ENCODE results near the gene B4GALT3.

B4GALT3 gene

DNA sequence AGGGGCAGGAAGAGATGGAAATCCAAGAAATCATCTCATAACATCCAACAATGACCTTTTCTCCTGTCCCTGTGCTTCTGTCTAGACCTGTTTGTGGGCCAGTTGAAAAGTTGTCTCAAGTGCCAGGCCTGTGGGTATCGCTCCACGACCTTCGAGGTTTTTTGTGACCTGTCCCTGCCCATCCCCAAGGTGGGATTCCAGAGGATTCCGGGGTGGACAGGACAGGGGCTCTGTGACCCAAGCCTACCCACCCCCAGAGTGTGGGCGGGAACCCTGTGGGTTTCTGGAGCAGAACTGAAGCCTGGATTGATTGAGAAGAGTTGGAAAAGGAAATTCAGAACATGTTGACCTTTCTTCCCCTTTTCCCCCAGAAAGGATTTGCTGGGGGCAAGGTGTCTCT, 13.5 kb downstream of the B4GALT3 start:
- DNase-seq (ENCODE audit: low read depth in 2 of 2) = no peak

DNA sequence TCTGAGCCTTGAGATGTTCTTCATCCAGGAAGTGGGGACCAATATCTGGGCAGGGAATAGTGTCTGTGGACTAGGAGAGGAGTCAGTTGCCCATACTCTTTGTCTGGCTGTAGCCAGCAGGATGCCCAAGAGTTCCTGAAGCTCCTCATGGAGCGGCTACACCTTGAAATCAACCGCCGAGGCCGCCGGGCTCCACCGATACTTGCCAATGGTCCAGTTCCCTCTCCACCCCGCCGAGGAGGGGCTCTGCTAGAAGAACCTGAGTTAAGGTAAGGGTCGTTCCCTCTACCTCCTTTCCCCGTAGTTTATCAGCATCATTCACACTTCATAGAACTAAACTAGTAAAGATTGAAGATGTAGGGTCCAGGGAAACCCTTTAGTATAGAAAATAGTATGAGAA, 14.5 kb downstream of the B4GALT3 start:
- DNase-seq (ENCODE audit: low read depth in 2 of 2) = no peak

GRCh38 chr1:161162052-161162451, 15.3 kb downstream of the B4GALT3 start:
- DNase-seq (ENCODE audit: low read depth in 2 of 2) = no peak

- no peak for DNase-seq (ENCODE audit: low read depth in 2 of 2)
Observed at GRCh38 chr1:161161652-161162051, 15.7 kb downstream of the B4GALT3 start.

DNA sequence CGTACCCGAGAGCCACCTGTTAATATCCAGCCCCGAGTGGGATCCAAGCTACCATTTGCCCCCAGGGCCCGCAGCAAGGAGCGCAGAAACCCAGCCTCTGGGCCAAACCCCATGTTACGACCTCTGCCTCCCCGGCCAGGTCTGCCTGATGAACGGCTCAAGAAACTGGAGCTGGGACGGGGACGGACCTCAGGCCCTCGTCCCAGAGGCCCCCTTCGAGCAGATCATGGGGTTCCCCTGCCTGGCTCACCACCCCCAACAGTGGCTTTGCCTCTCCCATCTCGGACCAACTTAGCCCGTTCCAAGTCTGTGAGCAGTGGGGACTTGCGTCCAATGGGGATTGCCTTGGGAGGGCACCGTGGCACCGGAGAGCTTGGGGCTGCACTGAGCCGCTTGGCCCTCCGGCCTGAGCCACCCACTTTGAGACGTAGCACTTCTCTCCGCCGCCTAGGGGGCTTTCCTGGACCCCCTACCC, 16.6 kb downstream of the B4GALT3 start:
- DNase-seq (ENCODE audit: low read depth in 2 of 2) = no peak

DNA sequence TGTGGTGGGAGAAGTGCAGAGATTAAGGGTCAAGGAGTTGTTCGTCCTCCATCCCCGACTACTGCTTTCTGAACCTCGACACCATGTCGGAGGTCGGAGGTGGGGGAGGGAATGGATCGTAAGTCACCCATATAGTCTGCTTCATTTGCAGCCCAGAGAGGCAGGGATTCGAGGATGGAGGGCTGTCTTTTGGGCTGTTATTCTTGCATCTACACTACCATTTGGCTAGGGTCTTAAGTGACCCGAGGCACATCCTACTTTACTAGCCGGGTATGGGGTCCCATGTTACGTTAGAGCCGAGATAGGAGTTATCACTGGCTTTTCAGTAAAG, 17.4 kb downstream of the B4GALT3 start:
- no peak for DNase-seq (ENCODE audit: low read depth in 2 of 2)

DNA sequence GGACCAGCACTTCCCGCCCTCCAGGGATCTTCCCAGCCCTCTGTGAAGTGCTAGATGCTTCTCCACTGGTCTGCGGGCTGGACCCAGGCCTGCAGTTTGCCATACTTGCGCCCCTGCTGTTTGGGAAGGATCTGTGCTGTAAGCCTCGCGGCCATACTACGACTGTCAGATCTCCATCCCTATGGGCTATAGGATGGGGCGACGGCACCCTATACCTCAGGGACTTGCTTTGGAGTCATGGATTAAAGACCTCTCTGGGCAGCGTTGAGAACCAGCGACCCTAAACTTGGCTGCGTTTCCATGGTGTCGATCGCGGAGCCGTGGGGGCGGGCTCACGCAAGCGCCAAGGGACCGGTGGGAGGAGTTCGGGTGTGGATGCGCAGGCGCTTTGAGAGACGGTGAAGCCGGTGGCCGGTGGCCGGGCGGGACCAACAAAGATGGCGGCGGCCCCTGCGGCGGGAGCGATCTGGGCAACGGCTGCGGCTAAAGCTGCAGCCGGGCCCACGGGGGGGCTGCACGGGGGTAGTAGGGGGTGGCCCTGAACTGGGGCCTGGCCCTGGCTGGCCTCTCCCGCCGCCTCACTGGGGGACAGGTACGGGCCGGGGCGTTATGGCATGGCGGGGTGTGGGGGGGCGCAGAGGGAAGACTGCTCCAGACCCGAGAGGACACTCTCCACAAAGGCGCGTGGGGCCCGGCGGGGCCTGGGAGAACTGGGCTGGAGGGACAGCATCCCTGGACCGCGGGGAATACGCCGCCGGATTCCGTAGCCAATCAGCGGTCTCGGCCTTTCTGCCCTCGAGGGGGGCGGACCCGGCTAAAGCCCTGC, 18.0 kb downstream of the B4GALT3 start, which contains the start of gene USP21:
USP21 (plus strand) TSS at position 414 of the 826 bp plus-strand sequence. CDS start 1,141 bp downstream, outside the sequence.
- peak; percentile 70 to 74 for DNase-seq (ENCODE audit: low read depth in 2 of 2)

GRCh38 chr1:161158316-161159010, 18.8 kb downstream of the B4GALT3 start:
- DNase-seq (ENCODE audit: low read depth in 2 of 2) = no peak

- no peak for DNase-seq (ENCODE audit: low read depth in 2 of 2)
Observed at GRCh38 chr1:161157867-161158266, 19.4 kb downstream of the B4GALT3 start.

- peak; percentile 76 to 78 for DNase-seq (ENCODE audit: low read depth in 2 of 2)
Observed at GRCh38 chr1:161153682-161154337, 23.5 kb downstream of the B4GALT3 start, which contains the start of gene UFC1. TSS of gene UFC1 (plus strand) at chr1:161153978. CDS start at chr1:161153998, 20 bp downstream.

DNA sequence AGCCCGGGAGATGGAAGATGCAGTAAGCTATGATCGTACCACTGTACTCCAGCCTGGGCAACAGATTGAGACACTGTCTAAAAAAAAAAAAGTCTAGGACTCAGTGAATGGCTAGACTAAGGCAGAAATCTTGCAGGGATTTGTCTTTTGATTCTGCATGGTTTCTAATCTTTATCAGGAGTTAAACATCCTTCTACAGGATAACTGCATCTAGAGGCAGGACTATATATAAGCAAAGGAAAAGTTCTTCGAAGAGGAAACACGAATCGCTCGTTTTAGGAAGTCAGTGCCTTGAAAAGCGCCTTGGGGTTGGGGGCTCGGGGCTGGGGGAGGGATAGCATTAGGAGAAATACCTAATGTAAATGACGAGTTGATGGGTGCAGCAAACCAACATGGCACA, 24.1 kb downstream of the B4GALT3 start:
- no peak for DNase-seq (ENCODE audit: low read depth in 2 of 2)

DNA sequence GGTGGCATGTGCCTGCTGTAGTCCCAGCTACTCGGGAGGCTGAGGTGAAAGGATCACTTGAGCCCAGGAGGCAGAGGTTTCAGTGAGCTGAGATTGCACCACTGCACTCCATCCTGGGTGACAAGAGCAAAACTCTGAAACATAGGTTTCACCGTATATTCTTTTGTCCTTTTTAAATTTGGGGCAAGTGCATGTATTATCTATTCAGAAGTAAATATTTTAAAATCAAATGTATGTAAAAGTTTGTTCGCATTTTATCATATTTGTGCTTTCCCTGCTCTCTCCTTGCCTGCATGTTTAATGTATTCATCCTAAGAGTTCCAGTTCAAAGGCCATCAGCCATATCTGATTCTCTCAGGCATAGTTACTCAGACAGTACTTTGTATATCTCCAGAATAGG, 31.5 kb downstream of the B4GALT3 start:
- DNase-seq (ENCODE audit: low read depth in 2 of 2) = no peak

DNA sequence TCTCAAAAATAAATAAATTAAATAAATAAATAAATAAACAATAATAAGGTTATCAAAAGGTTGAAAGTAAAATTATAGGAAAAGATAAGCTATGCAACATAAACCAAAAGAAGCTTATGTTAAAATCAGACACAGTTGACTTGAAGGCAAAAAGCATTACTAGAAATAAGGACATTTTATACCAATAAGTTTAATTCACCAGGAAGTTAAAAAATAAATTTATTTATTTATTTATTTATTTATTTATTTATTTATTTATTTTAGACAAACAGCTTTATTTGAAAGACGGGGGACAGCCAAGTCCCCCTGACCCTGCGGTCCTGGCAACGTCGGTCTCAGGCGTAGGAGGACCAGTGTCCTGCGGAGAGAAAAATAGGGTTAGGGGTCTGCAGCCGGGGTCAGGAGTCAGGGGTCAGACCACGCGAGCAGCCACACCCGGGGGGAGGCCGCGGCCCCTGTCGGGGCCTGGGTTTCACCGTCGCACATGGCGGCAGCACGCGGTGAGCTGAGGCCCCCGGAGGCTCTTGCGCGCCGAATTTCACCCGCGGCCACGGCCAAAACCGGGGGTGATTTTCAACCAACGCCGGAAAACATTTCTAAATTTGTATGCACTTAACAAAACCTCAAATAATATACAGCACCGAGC, 36.4 kb downstream of the B4GALT3 start:
- no peak for DNase-seq (ENCODE audit: low read depth in 2 of 2)

DNA sequence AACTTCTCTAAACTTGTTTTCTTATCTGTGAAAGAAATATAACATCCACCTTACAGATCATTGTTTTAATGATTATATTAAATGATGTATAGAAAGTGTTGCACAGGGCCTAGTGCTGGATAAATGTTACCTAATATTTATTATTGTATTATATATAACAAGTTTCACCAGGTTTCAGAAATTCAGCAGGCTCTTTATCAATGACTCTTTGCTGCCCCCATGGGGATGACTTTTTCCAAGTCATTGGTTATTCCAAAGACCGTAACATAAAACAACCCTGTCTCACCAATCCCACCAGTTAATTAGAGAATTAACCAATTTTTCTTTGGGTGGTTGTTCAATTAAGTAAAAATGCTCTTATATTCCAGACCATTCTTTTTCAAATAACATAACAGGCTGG, 37.5 kb downstream of the B4GALT3 start:
- DNase-seq (ENCODE audit: low read depth in 2 of 2) = no peak

GRCh38 chr1:161138431-161138830, 38.9 kb downstream of the B4GALT3 start:
- no peak for DNase-seq (ENCODE audit: low read depth in 2 of 2)

GRCh38 chr1:161137881-161138280, 39.4 kb downstream of the B4GALT3 start:
- no peak for DNase-seq (ENCODE audit: low read depth in 2 of 2)

DNA sequence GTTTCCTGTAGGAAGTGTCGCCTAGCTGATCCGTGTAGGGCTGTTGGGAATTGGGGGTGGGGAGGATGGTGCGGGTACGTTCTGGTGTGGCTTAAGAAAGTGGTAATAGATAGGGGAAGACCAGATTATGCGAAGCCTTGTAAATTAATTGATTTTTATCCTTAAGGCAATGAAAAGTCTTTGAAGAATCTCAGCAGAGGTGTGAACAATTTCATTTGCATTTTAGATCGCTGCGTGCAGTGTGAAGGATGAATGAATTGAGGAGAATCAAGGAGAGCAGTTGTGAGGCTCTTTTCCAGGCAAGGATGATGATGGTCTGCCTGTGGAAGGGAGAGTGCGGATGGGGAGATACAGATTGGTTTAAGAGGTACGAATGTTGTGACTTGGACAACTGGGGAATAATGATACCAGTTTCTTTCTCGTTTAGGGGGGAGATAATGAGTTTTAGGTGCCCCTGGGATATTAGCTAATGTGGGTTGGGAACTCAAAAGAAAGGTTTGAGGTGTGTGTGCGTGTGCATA, 44.0 kb downstream of the B4GALT3 start:
- DNase-seq (ENCODE audit: low read depth in 2 of 2) = no peak

DNA sequence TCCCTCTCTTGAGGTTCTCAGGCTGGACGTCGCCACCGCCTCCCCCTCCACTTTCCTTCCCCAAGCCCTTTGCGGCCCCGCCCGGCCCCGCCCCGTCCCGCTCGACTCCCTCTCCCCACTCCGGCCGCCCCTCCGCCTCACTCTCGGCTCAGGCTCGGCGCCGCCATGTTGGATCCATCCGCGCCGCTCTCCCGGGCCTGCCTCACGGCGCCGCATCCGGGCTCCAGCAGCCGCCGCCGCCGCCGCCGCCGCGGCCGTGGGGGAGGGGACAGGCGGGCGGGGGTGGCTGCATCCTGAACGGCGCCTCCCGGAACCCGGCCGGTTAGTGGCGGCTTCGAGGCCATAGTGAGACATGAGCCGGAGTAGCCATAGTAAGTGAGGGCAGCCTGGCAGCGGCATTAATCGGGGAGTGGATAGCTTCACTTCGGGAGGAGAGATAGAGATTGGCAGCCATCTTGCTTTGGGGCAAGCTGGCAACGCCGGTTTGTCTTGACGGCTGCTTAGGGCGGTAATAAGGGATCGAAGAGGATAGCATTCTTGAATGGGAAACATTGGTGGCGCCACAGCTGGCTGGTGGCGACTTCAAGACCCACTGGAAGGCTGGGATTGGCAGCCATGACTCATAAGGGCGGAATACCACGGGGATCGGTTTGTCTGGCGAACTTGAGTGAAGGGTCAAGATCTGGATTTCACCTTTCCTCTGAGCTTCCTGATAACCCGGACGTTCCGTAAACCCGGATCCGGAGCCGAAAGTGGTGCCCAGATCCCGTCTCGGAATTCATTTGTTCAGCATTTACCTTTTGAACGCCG, 44.7 kb downstream of the B4GALT3 start, which contains the start of gene DEDD:
DEDD (minus strand) TSS at position 258 of the 810 bp plus-strand sequence. CDS start 8,205 bp downstream, outside the sequence.
- DNase-seq (ENCODE audit: low read depth in 2 of 2) = peak; percentile 95 to 96

DNA sequence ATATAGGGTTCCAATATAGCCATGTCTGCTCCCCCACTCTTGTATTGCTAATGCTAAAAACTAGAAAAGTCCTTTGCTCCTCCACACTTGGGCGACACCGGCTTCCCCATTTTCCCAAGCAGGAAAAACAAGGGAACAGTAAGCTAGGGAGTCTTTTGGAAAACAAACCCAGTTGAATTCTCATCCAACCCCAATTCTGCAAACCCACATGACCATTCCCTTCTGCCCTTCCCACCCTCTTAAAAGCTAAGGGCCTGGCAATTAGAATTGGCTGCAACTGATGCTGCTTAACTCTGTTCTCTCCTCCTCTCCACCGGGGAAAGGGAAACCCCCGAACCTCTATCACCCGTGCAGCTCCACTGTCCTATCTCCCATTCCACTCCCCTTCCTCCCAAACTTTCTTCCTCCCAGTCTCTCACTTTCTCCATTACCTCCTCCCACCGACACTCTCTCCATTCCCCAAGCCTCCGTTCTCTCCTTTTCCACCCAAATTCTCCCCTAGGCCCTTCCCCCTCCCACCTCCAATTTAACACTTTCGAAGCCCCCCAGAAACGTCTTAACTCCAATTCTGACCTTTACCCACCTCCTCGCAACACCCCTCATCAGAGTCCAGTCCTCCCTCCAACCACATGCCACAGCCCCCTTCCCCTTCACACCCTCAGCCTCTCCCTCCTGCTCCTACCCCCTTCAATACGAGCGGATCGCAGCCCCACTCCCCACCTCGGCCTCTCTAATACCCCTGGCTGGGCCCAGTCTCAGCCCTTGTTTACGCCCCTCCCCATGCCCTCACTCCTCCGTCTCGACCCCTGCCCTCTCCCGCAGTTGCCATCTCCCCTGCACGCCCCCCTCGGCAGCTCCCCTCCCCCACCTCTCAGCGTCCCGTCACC, 45.5 kb downstream of the B4GALT3 start:
- no peak for DNase-seq (ENCODE audit: low read depth in 2 of 2)

DNA sequence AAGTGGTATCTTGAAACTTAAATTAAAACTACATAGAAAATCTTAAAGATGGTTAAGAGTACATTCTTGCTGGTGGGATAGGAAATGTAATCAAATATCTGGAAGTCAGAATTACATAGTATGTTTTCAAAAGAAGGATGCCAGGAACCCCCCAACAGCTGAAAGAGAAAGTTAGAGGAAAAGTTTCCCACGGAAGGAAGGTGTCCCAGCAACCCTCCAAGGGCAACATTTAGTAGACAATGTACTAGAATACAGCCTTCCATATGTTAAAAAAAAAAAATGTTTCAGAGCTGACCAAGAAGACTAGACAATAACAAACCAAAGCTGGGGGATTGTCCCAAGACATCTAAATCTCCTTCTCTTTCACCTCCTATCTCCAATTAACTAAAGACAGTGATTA, 47.0 kb downstream of the B4GALT3 start:
- no peak for DNase-seq (ENCODE audit: low read depth in 2 of 2)
